Liver (tissue), 9 donors: Measurements from ENCODE around the gene HCN1. TPM values are rescaled to one million over a fixed set of nuclear protein-coding genes. Genes with fewer than 3 reads are reported as not detected.
"Not testable (repeated sequence)": the region's sequence is repeated elsewhere in the genome, so short reads cannot be mapped to it uniquely, and the experiment has no call there.

Source experiments
- DNase-seq: peaks from one replicate; pipeline ENCODE4 v3.0.0-alpha.2; 2017; ENCODE audit warnings: low spot score
- H3K27ac ChIP-seq, 2 donors: one replicate each; pipeline ENCODE4 v1.7.0; 2013; ENCODE audit warnings: inconsistent platforms in 2 of 2, low read length in 2 of 2, control low read depth in 1 of 2, low read depth in 1 of 2, mild to moderate bottlenecking in 1 of 2
- H3K27me3 ChIP-seq, 4 donors: one replicate each; pipeline versions ENCODE4 v1.6.1 to v1.7.0; 2013; ENCODE audit warnings: low read length in 3 of 4, inconsistent platforms in 1 of 4, mild to moderate bottlenecking in 1 of 4, moderate library complexity in 1 of 4; ENCODE audit not compliant: control insufficient read depth in 4 of 4, insufficient read depth in 4 of 4
- H3K36me3 ChIP-seq, 4 donors: one replicate each; pipeline versions ENCODE4 v1.6.1 to v1.7.0; 2013; ENCODE audit warnings: low read length in 3 of 4, mild to moderate bottlenecking in 3 of 4, low read depth in 1 of 4, moderate library complexity in 1 of 4; ENCODE audit not compliant: control insufficient read depth in 4 of 4, insufficient read depth in 3 of 4
- H3K4me1 ChIP-seq, 4 donors: one replicate each; pipeline versions ENCODE4 v1.6.1 to v1.7.0; 2013; ENCODE audit warnings: low read length in 3 of 4, mild to moderate bottlenecking in 3 of 4, moderate library complexity in 1 of 4; ENCODE audit not compliant: control insufficient read depth in 4 of 4, insufficient read depth in 4 of 4
- H3K4me3 ChIP-seq, 3 donors: one replicate each; pipeline versions ENCODE4 v1.6.1 to v1.7.0; 2013; ENCODE audit warnings: low read length in 3 of 3, control low read depth in 1 of 3, low read depth in 1 of 3, mild to moderate bottlenecking in 1 of 3
- H3K9ac ChIP-seq, 2 donors: one replicate each; pipeline ENCODE4 v1.7.0; 2013; ENCODE audit warnings: low read length in 2 of 2, mild to moderate bottlenecking in 2 of 2, moderate library complexity in 2 of 2, control low read depth in 1 of 2, low read depth in 1 of 2
- H3K9me3 ChIP-seq, 4 donors: one replicate each; pipeline versions ENCODE4 v1.6.1 to v1.7.0; 2013; ENCODE audit warnings: low read length in 3 of 4; ENCODE audit not compliant: control insufficient read depth in 4 of 4
- EGR1 ChIP-seq, 2 donors: IDR thresholded peaks; 2 replicates each; pipeline ENCODE4 v1.6.1; 2016 to 2018; ENCODE audit warnings: antibody characterized with exemption in 2 of 2, low read depth in 2 of 2
- GABPA ChIP-seq, 2 donors: IDR thresholded peaks in 1 of 2; conservative IDR thresholded peaks in 1 of 2; 2 replicates each; pipeline ENCODE4 v1.6.1; 2016; ENCODE audit warnings: antibody characterized with exemption in 2 of 2, mild to moderate bottlenecking in 1 of 2, moderate library complexity in 1 of 2
- HNF4A ChIP-seq, 2 donors: conservative IDR thresholded peaks; 2 replicates each; pipeline ENCODE4 v1.6.1; 2016; ENCODE audit warnings: antibody characterized with exemption in 2 of 2, mild to moderate bottlenecking in 2 of 2
- HNF4G ChIP-seq: IDR thresholded peaks from 2 replicates; pipeline ENCODE4 v1.6.1; 2016; ENCODE audit warnings: antibody characterized with exemption
- MAX ChIP-seq: IDR thresholded peaks from 2 replicates; pipeline ENCODE4 v1.6.1; 2016; ENCODE audit warnings: antibody characterized with exemption
- NR2F2 ChIP-seq: IDR thresholded peaks from 2 replicates; pipeline ENCODE4 v1.6.1; 2016; ENCODE audit warnings: antibody characterized with exemption
- RXRA ChIP-seq, 2 donors: IDR thresholded peaks; 2 replicates each; pipeline ENCODE4 v1.6.1; 2017 to 2018; ENCODE audit warnings: antibody characterized with exemption in 2 of 2, mild to moderate bottlenecking in 1 of 2
- TAF1 ChIP-seq: conservative IDR thresholded peaks from 2 replicates; pipeline ENCODE4 v1.6.1; 2016; ENCODE audit warnings: antibody characterized with exemption, mild to moderate bottlenecking
- YY1 ChIP-seq: IDR thresholded peaks from 2 replicates; pipeline ENCODE4 v1.6.1; 2016; ENCODE audit warnings: antibody characterized with exemption, mild to moderate bottlenecking
- WGBS: extraction: QIAGEN DNeasy Blood & Tissue Kit; methylation state at CpG from one replicate; pipeline ENCODE4 v1.1.7; 2013; 5-methylcytosine and 5-hydroxymethylcytosine counted together
- polyA plus RNA-seq, 2 donors: library from polyadenylated mRNA; stranded (reverse) in 1 of 2; unstranded in 1 of 2; fragments of 200-250 nt in 1 of 2; fragments of >200 nt in 1 of 2; fragmentation: Nextera tagmentation in 1 of 2; extraction: Ambion mirVana in 1 of 2; gene quantifications; one replicate each; pipeline versions ENCODE4 v1.2.1 to v1.2.3, GENCODE V29; 2013 to 2015
- total RNA-seq, 2 donors: library from RNA; depleted of rRNA; stranded (reverse); fragments of >200 nt; gene quantifications; one replicate each; pipeline ENCODE4 v1.2.3, GENCODE V29; 2014
- TF ChIP-seq, protein P1 (sequence below): IDR thresholded peaks from 2 replicates; pipeline ENCODE4 v1.6.1; 2016; ENCODE audit warnings: antibody characterized with exemption, mild to moderate bottlenecking
- TF ChIP-seq, protein P2 (sequence below): IDR thresholded peaks from 2 replicates; pipeline ENCODE4 v1.6.1; 2016; ENCODE audit warnings: antibody characterized with exemption
- TF ChIP-seq, protein P3 (sequence below): fragments of 150-350 bp; IDR thresholded peaks from 2 replicates; pipeline ENCODE4 v1.5.1; 2017; ENCODE audit warnings: improper control_type of control experiment, low read depth, low read length; ENCODE audit not compliant: missing input control
- donor health status: healthy.
- donor health status: healthy.
- donor health status: healthy.
- donor health status: healthy.
- donor health status: healthy.

HCN1 gene
- total and polyA plus RNA-seq, 4 donors, result under 0.01 TPM; not detected in 3

GRCh38 chr5:45334939-45335338 lies 361.2 kb downstream of the HCN1 start:
- WGBS, result 82% methylated on average over 1 of the region's 1 CpG
- Histone ChIP-seq H3K36me3 (no peaks in the 10 kb centered on the region), H3K4me3 (no peak overlapping the region), H3K27ac (no peak overlapping the region), H3K9ac (no peak overlapping the region), H3K27me3 (no peaks in the 10 kb centered on the region), H3K9me3 (no peaks in the 10 kb centered on the region), H3K4me1 (no peaks in the 10 kb centered on the region)
- TF ChIP-seq RXRA (IDR thresholded peaks at IDR 0.05) (peak in 1 of 2 donors; percentile 12), EGR1 (IDR thresholded peaks at IDR 0.05; ENCODE audit: low read depth in 2 of 2) (no peak)
- DNase-seq, result no peak

DNA sequence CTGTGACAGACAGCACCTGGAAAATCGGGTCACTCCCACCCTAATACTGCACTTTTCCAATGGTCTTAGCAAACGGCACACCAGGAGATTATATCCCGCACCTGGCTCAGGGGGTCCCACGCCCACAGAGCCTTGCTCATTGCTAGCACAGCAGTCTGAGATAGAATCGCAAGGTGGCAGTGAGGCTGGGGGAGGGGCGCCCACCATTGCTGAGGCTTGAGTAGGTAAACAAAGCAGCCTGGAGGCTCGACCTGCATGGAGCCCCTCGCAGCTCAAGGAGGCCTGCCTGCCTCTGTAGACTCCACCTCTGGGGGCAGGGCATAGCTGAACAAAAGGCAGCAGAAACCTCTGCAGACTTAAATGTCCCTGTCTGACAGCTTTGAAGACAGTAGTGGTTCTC lies 383.6 kb downstream of the HCN1 start:
- not testable (repeated sequence) for H3K27ac ChIP-seq, H3K4me3 ChIP-seq, H3K9ac ChIP-seq, H3K27me3 ChIP-seq, H3K9me3 ChIP-seq, DNase-seq, H3K4me1 ChIP-seq, H3K36me3 ChIP-seq
- WGBS, result 86% methylated on average over 8 of the region's 8 CpGs

GRCh38 chr5:45295231-45295630 lies 400.9 kb downstream of the HCN1 start:
- H3K9me3 ChIP-seq, result no peaks in the 10 kb centered on the region
- H3K9ac ChIP-seq, result no peak overlapping the region
- no peak for DNase-seq
- H3K27me3 ChIP-seq, result no peaks in the 10 kb centered on the region
- TF ChIP-seq HNF4G (no peak), TAF1 (no peak)
- TF ChIP-seq, protein P1, sequence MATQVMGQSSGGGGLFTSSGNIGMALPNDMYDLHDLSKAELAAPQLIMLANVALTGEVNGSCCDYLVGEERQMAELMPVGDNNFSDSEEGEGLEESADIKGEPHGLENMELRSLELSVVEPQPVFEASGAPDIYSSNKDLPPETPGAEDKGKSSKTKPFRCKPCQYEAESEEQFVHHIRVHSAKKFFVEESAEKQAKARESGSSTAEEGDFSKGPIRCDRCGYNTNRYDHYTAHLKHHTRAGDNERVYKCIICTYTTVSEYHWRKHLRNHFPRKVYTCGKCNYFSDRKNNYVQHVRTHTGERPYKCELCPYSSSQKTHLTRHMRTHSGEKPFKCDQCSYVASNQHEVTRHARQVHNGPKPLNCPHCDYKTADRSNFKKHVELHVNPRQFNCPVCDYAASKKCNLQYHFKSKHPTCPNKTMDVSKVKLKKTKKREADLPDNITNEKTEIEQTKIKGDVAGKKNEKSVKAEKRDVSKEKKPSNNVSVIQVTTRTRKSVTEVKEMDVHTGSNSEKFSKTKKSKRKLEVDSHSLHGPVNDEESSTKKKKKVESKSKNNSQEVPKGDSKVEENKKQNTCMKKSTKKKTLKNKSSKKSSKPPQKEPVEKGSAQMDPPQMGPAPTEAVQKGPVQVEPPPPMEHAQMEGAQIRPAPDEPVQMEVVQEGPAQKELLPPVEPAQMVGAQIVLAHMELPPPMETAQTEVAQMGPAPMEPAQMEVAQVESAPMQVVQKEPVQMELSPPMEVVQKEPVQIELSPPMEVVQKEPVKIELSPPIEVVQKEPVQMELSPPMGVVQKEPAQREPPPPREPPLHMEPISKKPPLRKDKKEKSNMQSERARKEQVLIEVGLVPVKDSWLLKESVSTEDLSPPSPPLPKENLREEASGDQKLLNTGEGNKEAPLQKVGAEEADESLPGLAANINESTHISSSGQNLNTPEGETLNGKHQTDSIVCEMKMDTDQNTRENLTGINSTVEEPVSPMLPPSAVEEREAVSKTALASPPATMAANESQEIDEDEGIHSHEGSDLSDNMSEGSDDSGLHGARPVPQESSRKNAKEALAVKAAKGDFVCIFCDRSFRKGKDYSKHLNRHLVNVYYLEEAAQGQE, result no peak
- H3K4me1 ChIP-seq, result no peaks in the 10 kb centered on the region
- H3K27ac ChIP-seq, result no peak overlapping the region
- WGBS, result 85% methylated on average over 2 of the region's 2 CpGs
- no peaks in the 10 kb centered on the region for H3K36me3 ChIP-seq
- no peak overlapping the region for H3K4me3 ChIP-seq

DNA sequence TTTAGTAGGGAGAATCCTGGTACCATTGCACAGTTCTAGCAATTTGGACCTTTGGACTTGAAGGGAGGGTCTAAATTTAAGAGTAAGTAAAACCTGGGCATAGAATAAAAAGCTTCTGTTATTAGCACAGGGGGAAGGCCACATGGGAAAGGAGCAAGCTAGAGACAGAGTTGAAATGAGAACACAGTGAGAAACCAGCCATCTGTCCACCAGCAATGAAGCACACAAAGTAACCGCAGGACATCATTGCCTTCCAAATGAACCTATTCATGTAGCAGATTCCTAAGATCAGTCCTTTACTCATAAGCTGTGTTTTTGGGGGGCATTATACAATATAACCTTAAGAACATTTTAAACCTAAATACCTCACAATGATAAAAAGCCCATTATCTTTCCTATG lies 407.4 kb downstream of the HCN1 start:
- H3K4me3 ChIP-seq, result no peak overlapping the region
- H3K27me3 ChIP-seq, result no peaks in the 10 kb centered on the region
- no peak overlapping the region for H3K9ac ChIP-seq
- H3K27ac ChIP-seq, result no peak overlapping the region
- no peak for DNase-seq
- no peaks in the 10 kb centered on the region for H3K36me3 ChIP-seq
- no peaks in the 10 kb centered on the region for H3K4me1 ChIP-seq
- WGBS, result 91% methylated on average over 1 of the region's 1 CpG
- no peaks in the 10 kb centered on the region for H3K9me3 ChIP-seq
- TF ChIP-seq MAX, result no peak
- TF ChIP-seq, protein P2, sequence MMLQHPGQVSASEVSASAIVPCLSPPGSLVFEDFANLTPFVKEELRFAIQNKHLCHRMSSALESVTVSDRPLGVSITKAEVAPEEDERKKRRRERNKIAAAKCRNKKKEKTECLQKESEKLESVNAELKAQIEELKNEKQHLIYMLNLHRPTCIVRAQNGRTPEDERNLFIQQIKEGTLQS, result no peak
- TF ChIP-seq, protein P1, result no peak
- no peak for TF ChIP-seq TAF1
- no peak for TF ChIP-seq NR2F2
- no peak for TF ChIP-seq GABPA (IDR thresholded peaks at IDR 0.05 in 1 of 2, conservative IDR thresholded peaks at IDR 0.05 in 1 of 2)
- TF ChIP-seq HNF4A (conservative IDR thresholded peaks at IDR 0.05), result no peak
- TF ChIP-seq, protein P3, sequence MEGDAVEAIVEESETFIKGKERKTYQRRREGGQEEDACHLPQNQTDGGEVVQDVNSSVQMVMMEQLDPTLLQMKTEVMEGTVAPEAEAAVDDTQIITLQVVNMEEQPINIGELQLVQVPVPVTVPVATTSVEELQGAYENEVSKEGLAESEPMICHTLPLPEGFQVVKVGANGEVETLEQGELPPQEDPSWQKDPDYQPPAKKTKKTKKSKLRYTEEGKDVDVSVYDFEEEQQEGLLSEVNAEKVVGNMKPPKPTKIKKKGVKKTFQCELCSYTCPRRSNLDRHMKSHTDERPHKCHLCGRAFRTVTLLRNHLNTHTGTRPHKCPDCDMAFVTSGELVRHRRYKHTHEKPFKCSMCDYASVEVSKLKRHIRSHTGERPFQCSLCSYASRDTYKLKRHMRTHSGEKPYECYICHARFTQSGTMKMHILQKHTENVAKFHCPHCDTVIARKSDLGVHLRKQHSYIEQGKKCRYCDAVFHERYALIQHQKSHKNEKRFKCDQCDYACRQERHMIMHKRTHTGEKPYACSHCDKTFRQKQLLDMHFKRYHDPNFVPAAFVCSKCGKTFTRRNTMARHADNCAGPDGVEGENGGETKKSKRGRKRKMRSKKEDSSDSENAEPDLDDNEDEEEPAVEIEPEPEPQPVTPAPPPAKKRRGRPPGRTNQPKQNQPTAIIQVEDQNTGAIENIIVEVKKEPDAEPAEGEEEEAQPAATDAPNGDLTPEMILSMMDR, result no peak
- TF ChIP-seq HNF4G, result no peak
- no peak for TF ChIP-seq YY1
